CD4-positive, alpha-beta T cell treated with Interleukin-10 for 1 hour (primary cell): ENCODE results near the gene ADCY9.
A peak's percentile ranks its signal among the peaks of the same experiment; 100 is the strongest.

Experiments
- DNase-seq: peaks from one replicate; pipeline ENCODE4 v3.0.0-alpha.2; 2020

ADCY9 gene

DNA sequence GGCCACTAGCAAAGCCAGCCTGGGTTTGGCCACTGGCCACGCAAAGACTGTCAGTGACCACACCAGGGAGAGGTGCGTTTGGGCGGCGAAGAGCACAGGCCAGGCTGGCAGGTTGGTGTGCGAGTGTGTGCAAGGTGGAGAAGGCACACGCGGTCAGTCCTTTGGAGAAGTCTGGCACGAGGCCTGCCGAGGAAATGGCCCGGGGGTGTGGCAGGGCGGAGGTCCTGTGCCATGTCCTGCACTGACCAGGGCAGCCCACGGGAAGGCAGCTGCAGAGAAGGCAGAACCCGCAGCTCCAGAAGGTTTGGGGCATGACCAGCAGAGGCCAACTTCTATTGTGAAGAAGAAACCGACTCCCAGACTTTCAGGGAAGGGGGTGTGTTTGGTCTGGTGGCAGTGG lies 90.8 kb downstream of the ADCY9 start:
- no peak for DNase-seq

DNA sequence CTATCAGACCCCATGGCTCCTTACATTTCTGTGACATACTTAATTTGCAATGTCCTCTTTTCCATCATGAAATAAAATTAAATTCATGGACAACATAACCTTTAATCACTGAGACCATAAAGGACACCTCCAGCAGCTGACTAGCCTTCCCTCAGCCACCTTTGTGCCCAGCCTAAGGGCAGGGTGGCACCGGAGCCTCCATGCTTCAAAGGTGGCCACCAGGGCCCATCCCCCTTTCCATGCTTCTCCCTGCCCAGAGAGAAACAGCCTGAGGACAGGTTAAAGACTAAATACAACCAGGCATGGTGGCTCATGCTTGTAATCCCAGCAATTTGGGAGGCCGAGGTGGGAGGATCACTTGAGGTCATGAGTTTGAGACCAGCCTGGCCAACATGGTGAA lies 94.3 kb downstream of the ADCY9 start:
- DNase-seq = no peak

DNA sequence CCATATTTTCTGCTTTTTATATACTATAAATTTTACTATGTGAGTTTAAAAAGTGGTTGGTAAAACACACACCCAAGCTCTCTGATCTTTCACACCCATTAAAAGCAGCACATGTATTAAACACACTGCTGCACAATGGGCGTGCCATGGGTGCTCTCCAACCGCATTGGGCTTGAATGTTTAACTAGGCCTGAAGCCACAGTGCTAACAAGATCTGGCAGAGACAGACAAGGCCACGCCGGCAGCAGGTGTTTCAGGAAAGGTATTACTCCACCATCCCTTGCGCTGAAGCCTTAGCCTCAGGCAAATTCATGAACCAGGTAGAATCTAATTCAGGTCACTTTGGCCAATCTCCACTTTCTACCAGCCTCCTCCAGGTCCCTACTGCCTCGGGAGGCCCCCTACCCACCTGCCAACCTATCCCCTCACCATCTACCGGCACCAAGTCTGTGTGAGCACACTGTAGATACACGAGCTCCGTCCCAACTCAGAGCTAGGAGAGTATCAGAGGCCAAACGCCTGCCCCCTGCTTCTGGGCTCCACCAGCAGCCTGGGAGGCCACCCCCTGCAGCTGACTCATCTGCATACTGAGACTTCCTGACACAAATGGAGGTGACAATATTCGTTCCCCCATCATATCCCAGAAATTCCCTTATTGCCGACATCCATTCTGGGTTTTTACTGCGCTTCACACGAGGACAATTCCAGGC lies 95.0 kb downstream of the ADCY9 start:
- no peak for DNase-seq

DNA sequence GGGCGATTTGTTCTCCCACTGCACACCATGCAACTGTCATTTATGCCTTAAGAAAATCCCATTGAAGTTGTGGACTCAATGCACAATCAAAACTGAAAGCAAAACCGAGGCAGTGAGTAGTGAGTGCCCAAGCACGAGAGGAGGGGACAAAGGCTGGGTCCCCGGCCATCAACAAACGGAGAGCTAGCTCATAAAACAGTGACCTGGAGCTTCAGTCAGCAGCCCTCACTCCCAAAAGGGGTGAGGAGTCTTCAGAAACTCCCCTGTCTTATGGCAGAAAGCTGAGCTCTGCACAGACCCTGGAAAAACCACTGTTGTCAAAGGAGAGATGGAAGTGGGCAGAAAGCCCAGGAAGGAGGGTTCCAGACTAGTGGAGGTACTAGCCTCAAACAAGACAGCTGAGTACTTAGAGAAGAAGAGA lies 96.9 kb downstream of the ADCY9 start:
- peak; percentile 13 for DNase-seq

DNA sequence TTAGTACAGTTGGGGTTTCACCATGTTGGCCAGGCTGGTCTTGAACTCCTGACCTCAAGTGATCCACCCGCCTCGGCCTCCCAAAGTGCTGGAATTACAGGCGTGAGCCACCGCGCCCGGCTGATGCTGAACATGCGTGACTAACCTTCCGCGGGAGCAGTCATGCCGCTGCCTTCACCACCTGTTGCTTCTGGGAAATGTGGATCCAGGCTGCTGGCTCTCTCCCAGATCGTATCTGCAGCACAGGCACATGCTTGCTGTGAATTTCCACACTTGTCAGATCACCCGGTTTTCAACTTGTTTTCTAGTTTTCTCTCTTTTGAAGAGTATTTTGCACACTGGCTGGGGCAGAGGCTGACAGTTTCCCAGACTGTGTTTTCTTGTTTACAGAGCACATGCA lies 97.9 kb downstream of the ADCY9 start:
- DNase-seq = no peak

DNA sequence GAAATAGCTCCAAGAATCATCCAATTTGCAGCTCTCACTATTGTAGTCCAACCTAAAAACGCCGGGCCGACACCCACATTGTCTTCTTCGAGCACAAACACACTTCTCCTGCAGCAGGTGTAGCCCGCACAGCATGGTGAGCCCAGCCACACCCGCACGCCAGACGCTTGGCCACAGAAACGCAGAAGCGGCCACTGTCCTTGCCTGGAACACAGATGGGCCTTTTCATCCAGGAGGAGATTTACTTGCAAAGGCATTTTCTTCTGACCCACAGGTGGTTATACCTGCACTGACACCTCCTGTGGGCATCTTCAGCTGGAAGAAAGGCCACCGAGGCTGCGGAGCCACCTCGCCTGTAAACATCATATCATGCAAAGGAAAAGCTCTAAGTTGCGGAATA lies 98.4 kb downstream of the ADCY9 start:
- DNase-seq = no peak

DNA sequence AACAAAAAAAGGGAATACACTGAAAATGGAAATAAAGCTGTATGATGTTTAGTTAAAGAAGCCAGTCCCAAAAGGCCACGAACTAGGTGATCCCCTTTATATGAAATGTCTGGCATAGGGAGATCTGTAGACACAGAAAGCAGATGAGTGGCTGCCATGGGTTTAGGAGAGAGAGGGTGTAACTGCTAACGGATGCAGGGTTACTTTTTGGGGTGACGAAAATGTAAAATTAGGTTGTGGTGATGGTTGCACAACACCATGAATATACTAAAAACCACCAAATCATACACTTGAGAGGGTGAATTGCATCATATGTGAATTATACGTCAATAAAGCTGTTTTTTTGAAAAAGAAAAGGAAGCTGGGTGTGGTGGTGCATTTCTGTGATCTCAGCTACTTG lies 99.6 kb downstream of the ADCY9 start:
- DNase-seq = peak; percentile 35

- no peak for DNase-seq
These were observed 100.3 kb downstream of the ADCY9 start for GRCh38 chr16:4016005-4016352.

DNA sequence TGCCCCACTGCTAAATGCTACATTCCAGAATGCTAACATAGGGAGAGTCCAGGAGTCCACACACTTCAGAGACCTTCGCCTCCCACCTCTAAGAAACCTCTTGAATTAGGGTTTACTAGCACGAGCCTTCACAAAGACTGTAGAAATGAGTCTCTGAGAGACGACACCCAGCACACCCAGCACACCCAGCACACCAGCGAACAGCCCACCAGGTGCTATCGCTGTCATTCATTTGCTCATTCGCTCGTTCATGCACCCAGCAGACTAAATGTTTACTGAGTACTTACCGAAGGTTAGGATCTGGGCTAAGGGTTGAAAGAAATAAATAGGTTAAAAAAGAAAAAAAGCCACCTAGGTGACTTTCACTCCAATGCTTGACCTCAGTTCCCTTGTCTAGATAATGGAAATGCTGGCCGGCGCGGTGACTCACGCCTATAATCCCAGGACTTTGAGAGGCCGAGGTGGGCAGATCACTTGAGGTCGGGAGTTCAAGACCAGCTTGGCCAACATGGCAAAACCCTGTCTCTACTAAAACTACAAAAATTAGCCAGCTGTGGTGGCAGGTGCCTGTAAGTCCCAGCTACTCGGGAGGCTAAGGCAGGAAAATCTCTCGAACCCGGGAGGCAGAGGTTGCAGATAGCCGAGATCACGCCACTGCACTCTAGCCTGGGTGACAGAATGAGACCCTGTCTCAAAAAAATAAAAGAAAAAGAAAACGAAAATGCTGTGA lies 100.8 kb downstream of the ADCY9 start:
- no peak for DNase-seq

DNA sequence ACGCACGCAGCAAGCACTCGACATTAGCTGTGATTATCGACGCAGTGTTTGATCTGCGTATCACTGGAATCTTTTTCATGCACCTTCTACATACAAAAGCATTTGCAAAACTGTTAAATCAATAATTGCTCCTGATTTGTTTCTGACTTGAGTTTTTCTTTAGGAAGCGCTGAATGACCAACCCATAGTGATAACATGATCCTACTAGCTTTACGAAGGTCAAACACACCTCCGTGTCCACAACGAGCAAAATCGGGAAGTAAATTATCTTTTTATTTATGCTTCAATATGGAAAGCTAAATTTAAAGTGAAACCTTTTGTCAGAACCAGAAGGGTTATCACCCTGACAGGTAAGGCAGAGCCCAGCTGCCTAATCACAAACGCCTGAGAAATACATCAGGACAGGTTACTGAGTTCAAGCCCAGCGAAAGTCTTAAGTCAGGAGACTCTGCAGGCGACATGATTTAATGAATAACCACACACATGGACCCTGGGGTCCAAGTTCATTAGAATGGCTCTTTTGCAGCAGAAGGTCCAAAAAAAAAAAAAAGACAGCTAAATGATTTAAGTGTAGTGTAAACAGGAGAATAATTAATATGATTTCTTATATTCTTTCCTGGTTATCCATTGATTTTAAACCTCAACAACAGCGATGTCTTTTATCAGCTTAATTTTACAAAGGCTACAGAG lies 104.2 kb downstream of the ADCY9 start:
- DNase-seq = no peak

DNA sequence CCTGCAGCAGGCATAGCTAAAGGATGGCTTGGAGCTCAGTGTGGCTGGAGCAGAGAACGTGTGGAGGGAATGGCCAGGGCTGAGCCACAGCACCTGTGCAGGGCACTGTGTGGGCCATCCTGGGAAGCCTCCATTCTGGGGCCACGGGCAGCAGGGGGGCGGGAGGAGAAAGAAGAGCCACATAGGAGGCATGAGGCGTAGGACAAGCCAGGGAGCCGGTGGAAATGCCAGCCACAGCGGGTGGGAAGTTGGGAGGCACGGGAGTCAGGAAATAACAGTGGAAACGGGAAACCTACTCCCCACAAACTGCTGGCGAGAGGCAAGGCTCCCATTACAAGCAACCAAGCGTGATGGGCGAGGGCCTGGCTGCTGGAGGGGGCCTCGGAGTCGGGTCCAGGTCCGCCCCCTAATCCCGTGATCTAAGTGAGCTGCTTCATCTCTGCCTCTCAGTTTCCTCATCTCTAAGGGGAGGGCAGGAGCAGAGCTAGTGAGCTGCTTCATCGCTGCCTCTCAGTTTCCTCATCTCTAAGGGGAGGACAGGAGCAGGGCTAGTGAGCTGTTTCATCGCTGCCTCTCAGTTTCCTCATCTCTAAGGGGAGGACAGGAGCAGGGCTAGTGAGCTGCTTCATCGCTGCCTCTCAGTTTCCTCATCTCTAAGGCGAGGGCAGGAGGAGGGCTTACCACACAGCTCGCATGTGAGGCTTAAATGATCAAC lies 104.9 kb downstream of the ADCY9 start:
- DNase-seq = no peak

- no peak for DNase-seq
These were observed 105.8 kb downstream of the ADCY9 start for GRCh38 chr16:4010225-4011158.

- no peak for DNase-seq
These were observed 107.1 kb downstream of the ADCY9 start for GRCh38 chr16:4009177-4009576.

GRCh38 chr16:4008116-4008515 lies 108.1 kb downstream of the ADCY9 start:
- no peak for DNase-seq

- no peak for DNase-seq
These were observed 109.7 kb downstream of the ADCY9 start for GRCh38 chr16:4006397-4006999.

- no peak for DNase-seq
These were observed 110.5 kb downstream of the ADCY9 start for GRCh38 chr16:4005731-4006130.

DNA sequence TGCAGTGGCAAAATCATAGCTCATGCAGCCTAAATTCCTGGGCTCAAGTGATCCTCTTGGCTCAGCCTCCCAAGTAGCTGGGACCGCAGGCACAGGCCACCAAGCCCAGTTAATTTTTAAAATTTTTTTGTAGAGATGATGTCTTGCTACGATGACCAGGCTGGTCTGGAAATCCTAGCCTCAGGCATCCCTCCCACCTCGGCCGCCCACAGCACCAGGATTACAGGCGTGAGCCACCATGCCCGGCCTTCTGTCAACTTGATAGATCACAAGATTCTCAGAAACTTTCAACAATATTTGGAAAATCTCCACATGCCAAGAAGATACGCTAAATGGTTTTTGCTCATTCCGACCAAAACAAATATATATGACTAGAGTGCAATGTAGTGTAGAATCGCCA lies 111.0 kb downstream of the ADCY9 start:
- DNase-seq = no peak

DNA sequence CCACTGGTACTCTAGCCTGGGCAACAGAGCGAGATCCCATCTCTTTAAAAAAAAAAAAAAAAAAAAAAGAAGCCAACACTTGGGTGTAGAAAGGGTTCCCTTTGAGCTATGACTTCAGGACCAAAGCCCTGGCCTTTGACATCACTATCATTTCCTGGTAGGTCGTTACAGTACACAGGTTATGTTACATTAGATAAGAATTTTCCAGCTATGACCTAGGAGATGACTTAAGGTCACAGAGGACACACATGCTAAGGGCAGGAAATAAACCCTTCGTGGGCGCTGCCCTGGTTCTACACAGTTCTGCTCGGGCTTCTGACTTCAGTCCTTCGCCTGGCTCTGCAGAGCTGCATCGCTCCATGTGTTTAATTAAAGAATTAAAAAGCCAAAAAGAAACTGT lies 112.0 kb downstream of the ADCY9 start:
- no peak for DNase-seq

DNA sequence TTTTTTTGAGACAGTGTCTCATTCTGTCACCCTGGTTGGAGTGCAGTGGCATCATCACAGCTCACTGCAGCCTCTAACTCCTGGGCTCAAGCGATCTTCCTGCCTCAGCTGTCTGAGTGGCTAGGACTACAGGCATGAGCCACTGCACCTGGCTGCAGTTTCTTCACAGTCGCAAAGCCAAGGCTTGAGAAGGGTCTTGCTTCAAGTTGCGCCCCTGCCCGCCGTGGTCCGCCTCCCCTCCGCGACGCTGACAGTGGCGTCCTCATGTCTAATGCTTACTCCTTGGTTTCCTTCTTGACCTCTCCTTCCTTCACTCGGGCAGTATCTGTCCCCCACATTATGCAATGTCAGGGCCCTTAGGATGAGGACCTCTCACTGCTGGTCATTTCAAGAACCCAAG lies 112.7 kb downstream of the ADCY9 start:
- no peak for DNase-seq

GRCh38 chr16:4003166-4003565 lies 113.1 kb downstream of the ADCY9 start:
- no peak for DNase-seq

DNA sequence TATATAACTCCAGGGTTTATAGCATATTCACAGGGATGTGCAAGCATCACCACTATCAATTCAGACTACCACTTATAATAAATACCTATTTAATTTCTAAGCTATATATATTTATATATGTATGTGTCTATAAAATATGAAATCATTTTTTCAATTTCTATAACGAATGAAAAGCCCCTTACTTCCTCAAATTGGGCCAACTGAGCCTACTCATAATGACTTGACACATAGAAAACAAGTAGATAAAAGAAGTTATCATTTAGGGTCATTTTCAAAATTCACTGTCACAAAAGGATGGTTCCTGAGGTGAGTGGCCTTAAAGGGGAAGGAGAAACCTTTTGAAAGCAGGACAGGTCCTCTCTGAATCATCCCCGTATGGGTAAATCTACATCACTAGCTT lies 114.1 kb downstream of the ADCY9 start:
- no peak for DNase-seq
